ENCODE results near the gene CTCF. TPM values are rescaled to one million over a fixed set of nuclear protein-coding genes. Genes with fewer than 3 reads are reported as not detected.

The CTCF gene
- total and polyA plus RNA-seq, 2 experiments from 2014 or later = 64.5 to 72.3 TPM

DNA sequence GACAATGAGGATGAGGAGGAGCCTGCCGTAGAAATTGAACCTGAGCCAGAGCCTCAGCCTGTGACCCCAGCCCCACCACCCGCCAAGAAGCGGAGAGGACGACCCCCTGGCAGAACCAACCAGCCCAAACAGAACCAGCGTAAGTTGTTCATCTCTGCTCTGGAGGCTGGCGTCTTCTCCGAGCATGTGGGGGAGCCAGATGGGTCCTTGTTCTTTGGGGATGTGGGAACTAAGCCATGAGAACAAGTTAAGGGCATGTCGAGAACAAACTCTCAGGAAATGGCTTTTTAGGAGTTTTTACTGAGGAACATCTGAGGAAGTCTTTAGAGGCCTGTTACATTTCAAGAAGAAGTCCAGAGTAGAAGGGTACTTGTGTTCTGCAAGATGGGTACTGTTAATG lies 74.4 kb downstream of the CTCF start:
- Histone ChIP-seq H2AFZ (no peak overlapping the region), H3K4me2 (no peak overlapping the region), H3K27ac (ENCODE audit: low read depth) (no peak overlapping the region), H3K9me2 (ENCODE audit: insufficient read depth) (no peaks in the 10 kb centered on the region), H3K36me3 (ENCODE audit: insufficient read depth) (peaks cover 32% of the 10 kb centered on the region), H3K27me3 (ENCODE audit: insufficient read depth) (no peaks in the 10 kb centered on the region), H3K79me2 (replicated peaks; ENCODE audit: insufficient read depth) (peaks cover 7% of the 10 kb centered on the region; the same call in 1 of the 2 replicates), H3F3A (replicated peaks; ENCODE audit: low read depth) (peaks cover 3% of the 10 kb centered on the region; the same call in 1 of the 2 replicates), H4K20me1 (replicated peaks; ENCODE audit: insufficient read depth) (no peaks in the 10 kb centered on the region; the same call in 1 of the 2 replicates), H3K4me1 (ENCODE audit: insufficient read depth) (no peaks in the 10 kb centered on the region), H3K4me3 (no peak overlapping the region)
- Mint-ChIP-seq H3K4me3 (no peak overlapping the region), H3K9me3 (no peaks in the 10 kb centered on the region), H3K27ac (no peak overlapping the region), H3K4me1 (no peaks in the 10 kb centered on the region), H3K36me3 (ENCODE audit: low read depth) (peaks cover 66% of the 10 kb centered on the region), H3K27me3 (ENCODE audit: insufficient read depth, low read depth, poor library complexity) (peaks cover 4% of the 10 kb centered on the region)
- DNase-seq (ENCODE audit: low spot score) = no peak
- ATAC-seq = no peak
- TF ChIP-seq EZH2 (IDR thresholded peaks at IDR 0.05; ENCODE audit: low read depth, unreplicated experiment) (no peak), ZNF114 (CRISPR knock-in tag; IDR thresholded peaks at IDR 0.05) (no peak), JUNB (IDR thresholded peaks at IDR 0.05; ENCODE audit: unreplicated experiment) (no peak), CREB1 (CRISPR knock-in tag; IDR thresholded peaks at IDR 0.05; ENCODE audit: low read depth) (no peak), NANOG (IDR thresholded peaks at IDR 0.05; ENCODE audit: borderline replicate concordance) (no peak), POLR2AphosphoS5 (IDR thresholded peaks at IDR 0.05; ENCODE audit: low read depth) (no peak), ZNF331 (CRISPR knock-in tag; IDR thresholded peaks at IDR 0.05; ENCODE audit: low read depth) (no peak), EZH2phosphoT487 (IDR thresholded peaks at IDR 0.05; ENCODE audit: unreplicated experiment) (no peak)
- TF ChIP-seq, protein P1, sequence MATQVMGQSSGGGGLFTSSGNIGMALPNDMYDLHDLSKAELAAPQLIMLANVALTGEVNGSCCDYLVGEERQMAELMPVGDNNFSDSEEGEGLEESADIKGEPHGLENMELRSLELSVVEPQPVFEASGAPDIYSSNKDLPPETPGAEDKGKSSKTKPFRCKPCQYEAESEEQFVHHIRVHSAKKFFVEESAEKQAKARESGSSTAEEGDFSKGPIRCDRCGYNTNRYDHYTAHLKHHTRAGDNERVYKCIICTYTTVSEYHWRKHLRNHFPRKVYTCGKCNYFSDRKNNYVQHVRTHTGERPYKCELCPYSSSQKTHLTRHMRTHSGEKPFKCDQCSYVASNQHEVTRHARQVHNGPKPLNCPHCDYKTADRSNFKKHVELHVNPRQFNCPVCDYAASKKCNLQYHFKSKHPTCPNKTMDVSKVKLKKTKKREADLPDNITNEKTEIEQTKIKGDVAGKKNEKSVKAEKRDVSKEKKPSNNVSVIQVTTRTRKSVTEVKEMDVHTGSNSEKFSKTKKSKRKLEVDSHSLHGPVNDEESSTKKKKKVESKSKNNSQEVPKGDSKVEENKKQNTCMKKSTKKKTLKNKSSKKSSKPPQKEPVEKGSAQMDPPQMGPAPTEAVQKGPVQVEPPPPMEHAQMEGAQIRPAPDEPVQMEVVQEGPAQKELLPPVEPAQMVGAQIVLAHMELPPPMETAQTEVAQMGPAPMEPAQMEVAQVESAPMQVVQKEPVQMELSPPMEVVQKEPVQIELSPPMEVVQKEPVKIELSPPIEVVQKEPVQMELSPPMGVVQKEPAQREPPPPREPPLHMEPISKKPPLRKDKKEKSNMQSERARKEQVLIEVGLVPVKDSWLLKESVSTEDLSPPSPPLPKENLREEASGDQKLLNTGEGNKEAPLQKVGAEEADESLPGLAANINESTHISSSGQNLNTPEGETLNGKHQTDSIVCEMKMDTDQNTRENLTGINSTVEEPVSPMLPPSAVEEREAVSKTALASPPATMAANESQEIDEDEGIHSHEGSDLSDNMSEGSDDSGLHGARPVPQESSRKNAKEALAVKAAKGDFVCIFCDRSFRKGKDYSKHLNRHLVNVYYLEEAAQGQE (IDR thresholded peaks at IDR 0.05; ENCODE audit: unreplicated experiment) = no peak
- TF ChIP-seq, protein P2, sequence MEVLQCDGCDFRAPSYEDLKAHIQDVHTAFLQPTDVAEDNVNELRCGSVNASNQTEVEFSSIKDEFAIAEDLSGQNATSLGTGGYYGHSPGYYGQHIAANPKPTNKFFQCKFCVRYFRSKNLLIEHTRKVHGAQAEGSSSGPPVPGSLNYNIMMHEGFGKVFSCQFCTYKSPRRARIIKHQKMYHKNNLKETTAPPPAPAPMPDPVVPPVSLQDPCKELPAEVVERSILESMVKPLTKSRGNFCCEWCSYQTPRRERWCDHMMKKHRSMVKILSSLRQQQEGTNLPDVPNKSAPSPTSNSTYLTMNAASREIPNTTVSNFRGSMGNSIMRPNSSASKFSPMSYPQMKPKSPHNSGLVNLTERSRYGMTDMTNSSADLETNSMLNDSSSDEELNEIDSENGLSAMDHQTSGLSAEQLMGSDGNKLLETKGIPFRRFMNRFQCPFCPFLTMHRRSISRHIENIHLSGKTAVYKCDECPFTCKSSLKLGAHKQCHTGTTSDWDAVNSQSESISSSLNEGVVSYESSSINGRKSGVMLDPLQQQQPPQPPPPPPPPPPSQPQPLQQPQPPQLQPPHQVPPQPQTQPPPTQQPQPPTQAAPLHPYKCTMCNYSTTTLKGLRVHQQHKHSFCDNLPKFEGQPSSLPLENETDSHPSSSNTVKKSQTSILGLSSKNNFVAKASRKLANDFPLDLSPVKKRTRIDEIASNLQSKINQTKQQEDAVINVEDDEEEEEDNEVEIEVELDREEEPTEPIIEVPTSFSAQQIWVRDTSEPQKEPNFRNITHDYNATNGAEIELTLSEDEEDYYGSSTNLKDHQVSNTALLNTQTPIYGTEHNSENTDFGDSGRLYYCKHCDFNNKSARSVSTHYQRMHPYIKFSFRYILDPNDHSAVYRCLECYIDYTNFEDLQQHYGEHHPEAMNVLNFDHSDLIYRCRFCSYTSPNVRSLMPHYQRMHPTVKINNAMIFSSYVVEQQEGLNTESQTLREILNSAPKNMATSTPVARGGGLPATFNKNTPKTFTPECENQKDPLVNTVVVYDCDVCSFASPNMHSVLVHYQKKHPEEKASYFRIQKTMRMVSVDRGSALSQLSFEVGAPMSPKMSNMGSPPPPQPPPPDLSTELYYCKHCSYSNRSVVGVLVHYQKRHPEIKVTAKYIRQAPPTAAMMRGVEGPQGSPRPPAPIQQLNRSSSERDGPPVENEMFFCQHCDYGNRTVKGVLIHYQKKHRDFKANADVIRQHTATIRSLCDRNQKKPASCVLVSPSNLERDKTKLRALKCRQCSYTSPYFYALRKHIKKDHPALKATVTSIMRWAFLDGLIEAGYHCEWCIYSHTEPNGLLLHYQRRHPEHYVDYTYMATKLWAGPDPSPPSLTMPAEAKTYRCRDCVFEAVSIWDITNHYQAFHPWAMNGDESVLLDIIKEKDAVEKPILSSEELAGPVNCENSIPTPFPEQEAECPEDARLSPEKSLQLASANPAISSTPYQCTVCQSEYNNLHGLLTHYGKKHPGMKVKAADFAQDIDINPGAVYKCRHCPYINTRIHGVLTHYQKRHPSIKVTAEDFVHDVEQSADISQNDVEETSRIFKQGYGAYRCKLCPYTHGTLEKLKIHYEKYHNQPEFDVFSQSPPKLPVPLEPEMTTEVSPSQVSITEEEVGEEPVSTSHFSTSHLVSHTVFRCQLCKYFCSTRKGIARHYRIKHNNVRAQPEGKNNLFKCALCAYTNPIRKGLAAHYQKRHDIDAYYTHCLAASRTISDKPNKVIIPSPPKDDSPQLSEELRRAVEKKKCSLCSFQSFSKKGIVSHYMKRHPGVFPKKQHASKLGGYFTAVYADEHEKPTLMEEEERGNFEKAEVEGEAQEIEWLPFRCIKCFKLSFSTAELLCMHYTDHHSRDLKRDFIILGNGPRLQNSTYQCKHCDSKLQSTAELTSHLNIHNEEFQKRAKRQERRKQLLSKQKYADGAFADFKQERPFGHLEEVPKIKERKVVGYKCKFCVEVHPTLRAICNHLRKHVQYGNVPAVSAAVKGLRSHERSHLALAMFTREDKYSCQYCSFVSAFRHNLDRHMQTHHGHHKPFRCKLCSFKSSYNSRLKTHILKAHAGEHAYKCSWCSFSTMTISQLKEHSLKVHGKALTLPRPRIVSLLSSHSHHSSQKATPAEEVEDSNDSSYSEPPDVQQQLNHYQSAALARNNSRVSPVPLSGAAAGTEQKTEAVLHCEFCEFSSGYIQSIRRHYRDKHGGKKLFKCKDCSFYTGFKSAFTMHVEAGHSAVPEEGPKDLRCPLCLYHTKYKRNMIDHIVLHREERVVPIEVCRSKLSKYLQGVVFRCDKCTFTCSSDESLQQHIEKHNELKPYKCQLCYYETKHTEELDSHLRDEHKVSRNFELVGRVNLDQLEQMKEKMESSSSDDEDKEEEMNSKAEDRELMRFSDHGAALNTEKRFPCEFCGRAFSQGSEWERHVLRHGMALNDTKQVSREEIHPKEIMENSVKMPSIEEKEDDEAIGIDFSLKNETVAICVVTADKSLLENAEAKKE (CRISPR knock-in tag; IDR thresholded peaks at IDR 0.05) = no peak
- TF ChIP-seq, protein P3, sequence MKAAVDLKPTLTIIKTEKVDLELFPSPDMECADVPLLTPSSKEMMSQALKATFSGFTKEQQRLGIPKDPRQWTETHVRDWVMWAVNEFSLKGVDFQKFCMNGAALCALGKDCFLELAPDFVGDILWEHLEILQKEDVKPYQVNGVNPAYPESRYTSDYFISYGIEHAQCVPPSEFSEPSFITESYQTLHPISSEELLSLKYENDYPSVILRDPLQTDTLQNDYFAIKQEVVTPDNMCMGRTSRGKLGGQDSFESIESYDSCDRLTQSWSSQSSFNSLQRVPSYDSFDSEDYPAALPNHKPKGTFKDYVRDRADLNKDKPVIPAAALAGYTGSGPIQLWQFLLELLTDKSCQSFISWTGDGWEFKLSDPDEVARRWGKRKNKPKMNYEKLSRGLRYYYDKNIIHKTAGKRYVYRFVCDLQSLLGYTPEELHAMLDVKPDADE (IDR thresholded peaks at IDR 0.05) = no peak
- TF ChIP-seq, protein P4, sequence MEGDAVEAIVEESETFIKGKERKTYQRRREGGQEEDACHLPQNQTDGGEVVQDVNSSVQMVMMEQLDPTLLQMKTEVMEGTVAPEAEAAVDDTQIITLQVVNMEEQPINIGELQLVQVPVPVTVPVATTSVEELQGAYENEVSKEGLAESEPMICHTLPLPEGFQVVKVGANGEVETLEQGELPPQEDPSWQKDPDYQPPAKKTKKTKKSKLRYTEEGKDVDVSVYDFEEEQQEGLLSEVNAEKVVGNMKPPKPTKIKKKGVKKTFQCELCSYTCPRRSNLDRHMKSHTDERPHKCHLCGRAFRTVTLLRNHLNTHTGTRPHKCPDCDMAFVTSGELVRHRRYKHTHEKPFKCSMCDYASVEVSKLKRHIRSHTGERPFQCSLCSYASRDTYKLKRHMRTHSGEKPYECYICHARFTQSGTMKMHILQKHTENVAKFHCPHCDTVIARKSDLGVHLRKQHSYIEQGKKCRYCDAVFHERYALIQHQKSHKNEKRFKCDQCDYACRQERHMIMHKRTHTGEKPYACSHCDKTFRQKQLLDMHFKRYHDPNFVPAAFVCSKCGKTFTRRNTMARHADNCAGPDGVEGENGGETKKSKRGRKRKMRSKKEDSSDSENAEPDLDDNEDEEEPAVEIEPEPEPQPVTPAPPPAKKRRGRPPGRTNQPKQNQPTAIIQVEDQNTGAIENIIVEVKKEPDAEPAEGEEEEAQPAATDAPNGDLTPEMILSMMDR (conservative IDR thresholded peaks at IDR 0.05; ENCODE audit: low read depth in 2 of 2) = no peak
